ENCODE results near the gene SMIM17.
"Not testable (repeated sequence)": the region's sequence is repeated elsewhere in the genome, so short reads cannot be mapped to it uniquely, and the experiment has no call there.

SMIM17 gene

GRCh38 chr19:56660381-56661107 lies 17.6 kb downstream of the SMIM17 start:
- DNase-seq, result no peak

DNA sequence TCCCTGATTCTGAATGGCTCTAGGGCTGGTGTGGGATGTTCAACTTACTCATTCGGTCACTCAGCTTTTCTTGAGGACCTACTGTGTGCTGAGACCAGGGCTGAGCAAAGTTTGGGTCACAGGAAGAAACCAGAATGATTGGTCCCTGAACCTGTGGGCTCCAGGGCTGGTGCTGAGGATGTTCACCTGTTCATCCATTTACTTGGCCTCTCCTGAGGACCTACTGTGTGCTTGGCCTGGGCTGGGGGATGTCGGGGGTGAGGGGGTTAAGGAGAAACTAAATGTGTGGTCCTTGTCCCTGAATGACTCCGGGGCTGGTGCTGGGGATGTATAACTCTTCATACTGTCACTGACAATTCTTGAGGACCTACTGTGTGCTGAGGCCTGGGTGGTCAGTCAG lies 18.3 kb downstream of the SMIM17 start:
- DNase-seq, result no peak

DNA sequence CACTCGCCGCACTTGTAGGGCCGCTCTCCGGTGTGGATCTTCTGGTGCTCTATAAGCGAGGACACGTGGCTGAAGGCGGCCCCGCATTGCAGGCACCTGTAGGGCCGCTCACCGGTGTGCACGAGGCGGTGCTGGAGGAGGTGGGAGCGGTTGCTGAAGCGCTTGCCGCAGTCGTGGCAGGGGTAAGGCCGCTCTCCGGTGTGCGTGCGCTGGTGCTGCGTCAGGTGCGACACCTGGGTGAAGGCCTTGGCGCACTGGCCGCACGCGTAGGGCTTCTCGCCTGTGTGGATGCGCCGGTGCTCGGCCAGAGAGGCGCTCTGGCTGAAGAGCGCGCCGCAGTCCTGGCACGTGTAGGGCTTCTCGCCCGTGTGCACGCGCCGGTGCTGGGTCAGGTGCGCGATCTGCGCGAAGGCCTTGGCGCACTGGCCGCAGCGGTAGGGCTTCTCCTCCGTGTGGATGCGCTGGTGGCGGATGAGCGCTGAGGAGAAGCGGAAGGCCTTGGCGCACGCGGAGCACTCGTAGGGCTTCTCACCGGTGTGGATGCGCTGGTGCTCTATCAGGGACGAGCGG lies 21.1 kb downstream of the SMIM17 start:
- no peak for DNase-seq

- no peak for DNase-seq
Observed at GRCh38 chr19:56664511-56664910, 21.6 kb downstream of the SMIM17 start.

DNA sequence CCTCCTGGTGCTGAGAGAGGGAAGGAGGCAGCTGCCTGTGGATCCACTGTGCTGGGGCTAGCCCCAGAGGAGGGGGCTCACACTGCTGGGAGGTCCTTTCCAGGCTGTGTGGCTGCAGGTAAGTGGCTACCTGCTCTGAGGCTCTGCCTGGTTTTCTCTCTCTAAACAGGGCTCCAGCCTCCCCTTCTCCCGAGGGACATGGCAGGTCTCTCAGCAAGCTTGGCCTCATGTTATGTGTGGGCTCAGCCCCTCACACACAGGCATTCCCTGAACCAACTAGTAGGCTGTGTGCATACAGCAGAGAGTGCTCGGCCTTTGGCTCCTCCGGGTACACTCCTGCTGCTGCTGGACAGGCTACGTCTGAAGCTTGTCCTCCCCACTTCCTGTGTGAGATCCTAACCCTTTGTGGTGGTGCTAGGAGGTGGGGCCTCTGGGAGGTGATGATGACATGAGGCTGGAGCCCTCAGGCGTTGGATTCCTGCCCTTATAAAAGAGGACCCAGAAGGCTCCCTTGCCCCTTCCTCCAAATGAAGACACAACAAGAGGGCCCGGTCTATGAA lies 24.4 kb downstream of the SMIM17 start:
- no peak for DNase-seq

- no peak for DNase-seq
Observed at GRCh38 chr19:56668676-56669075, 25.7 kb downstream of the SMIM17 start.

DNA sequence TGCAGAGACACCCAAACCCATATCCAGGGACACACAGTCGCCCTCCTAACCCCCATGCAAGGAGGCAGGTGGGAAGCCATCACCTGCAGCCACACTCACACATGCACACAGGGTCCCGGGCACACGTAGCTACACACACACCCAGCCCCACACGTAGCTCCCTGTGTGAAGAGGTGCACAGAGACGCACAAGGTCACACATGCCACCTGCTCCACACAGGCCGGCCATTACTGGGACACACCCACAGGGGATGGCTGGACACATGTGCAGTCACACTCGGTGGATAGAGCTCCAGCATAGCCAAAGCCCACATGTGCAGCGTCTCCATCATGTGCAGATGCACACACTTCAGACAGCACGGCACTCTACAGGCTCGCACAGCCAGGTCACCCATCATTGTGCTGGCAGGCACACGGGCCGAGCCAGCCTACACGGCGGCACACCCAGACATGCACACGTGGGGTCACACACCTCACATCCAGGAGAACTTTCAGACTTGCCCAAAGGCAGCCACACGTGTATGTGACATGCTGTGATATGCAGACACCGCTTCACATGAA lies 27.5 kb downstream of the SMIM17 start:
- DNase-seq, result no peak

DNA sequence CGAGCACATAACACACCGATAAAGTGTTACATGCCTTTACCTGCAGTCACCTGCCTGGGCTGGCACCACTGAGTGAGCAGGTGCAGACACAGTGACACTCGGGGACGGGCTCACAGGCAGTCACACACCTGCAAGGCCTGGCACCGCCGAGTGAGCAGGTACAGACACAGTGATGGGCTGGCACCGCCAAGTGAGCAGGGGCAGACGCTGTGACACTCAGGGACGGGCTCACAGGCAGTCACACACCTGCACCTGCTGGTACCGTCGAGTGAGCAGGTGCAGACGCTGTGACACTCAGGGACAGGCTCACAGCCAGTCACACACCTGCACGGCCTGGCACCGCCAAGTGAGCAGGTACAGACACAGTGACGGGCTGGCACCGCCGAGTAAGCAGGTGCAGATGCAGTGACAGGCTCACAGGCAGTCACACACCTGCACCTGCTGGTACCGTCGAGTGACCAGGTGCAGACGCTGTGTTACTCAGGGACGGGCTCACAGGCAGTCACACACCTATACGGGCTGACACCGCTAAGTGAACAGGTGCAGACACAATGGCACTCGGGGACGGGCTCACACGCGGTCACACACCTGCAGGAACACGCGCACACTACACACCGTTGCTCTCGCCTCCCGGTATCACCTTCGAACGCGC lies 28.1 kb downstream of the SMIM17 start:
- no peak for DNase-seq

GRCh38 chr19:56671613-56671994 lies 28.6 kb downstream of the SMIM17 start, which contains the start of gene ZNF835:
Gene ZNF835, minus strand, starts transcription at chr19:56671757. Its CDS starts 6,559 bp downstream, at chr19:56665198.
- DNase-seq, result peak; percentile 76

DNA sequence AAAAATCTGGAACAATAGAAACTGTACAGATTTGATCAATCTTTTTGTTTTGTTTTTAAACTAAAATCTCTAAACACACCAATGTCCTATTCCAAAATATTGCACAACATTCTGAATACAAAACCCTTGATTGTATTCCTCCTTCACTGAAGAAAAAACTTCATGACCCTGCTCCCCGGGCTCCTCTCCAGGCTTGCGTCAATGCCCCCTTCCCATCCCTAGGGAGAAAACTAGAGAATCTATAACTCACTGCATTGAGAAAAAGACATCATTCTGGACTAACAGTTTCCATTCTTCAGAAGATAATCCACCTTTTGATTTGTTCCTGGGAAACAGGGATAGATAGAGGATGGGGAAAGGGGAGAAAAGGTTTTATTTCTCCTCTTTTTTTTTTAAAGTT lies 29.7 kb downstream of the SMIM17 start:
- DNase-seq, result not testable (repeated sequence)

- no peak for DNase-seq
Observed at GRCh38 chr19:56678205-56678604, 35.2 kb downstream of the SMIM17 start.

- DNase-seq, result no peak
Observed at GRCh38 chr19:56681702-56682101, 38.7 kb downstream of the SMIM17 start.

GRCh38 chr19:56683116-56683515 lies 40.2 kb downstream of the SMIM17 start:
- no peak for DNase-seq

GRCh38 chr19:56687031-56687430 lies 44.1 kb downstream of the SMIM17 start:
- no peak for DNase-seq

- DNase-seq, result no peak
Observed at GRCh38 chr19:56689198-56689597, 46.2 kb downstream of the SMIM17 start.

DNA sequence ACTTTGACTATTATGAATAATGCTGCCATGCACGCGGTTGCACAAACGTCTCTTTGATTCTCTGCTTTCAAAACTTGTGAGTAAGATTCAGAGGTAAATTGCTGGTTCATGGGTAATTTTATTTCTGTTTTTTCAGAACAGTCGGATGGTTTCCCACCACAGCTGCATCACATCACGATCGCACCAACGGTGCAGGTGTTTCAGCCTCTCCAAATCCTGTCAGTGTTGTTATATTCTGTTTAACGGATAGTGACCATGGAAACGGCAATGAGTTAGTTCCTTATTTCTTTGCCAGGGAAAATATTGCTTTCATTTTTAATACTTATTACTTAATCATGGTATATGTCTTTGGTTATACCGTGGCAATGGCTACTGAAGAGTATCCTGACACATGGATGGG lies 47.7 kb downstream of the SMIM17 start:
- DNase-seq, result no peak

DNA sequence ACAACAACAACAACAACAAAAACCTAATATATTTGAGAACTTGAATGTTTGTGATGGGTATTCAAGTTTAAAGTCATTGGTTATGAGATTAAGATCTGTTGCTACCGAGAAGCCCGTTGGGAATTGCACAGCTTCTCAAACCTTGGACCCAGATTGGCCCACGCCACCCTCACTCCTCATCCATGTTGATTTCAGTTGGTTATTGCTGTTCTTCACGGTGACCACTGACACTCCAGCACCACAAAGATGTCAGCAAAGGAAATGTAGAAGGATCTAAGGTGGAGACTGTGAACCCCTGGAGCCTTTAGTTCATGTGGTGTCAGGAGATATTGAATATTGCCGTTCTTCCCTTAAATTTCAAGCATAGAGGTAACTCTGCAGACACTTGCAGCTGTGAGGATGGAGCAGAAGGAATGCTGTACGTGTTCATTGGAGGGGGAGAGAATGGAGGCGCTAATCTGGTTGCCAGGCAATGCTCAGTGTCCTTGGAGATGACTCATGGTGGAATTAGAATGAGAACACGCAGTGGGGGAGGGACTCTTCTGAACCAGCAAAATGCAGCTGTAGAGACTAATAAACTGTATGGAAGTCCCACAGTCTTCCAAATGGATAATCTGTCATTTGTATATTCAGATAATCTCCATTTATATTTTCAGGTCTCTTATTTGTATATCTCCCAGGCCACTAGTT lies 49.4 kb downstream of the SMIM17 start:
- no peak for DNase-seq

DNA sequence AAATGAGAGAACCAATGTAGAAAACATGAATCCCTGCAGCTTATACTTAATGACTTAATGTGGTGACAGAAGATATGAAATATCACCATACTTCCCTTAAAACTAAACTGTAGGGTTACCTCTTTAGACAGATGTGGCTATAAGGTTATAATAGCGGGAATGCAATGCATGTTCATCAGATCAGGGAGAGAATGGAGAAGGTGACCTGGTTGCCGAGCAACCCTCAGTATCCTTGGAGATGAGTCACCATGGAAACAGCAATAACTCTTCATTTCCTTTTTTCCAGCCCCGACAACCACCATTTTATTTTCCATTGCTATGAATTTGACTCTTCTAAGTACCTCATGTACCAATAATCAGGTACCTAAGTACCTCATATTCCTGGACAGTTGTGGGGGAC lies 56.6 kb downstream of the SMIM17 start:
- DNase-seq, result no peak

DNA sequence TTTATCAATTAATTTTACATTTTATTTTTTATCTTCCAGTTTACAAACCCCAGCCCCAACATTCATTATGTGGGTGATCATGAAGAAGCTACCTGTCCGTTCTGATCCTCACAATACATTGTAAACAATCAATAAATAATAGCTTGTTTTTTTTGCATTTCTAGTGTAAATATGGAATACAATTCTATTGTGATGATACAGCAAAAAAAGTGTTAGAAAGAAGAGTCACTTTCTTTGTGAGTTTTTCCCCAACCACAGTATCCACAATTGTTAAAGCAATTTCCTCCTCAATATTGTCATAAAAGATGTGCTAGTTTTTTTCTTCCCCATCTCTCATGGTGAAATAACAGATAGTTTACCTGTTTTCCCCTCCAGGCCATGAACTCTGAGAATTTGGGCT lies 58.9 kb downstream of the SMIM17 start:
- DNase-seq, result no peak

GRCh38 chr19:56705939-56706338 lies 63.0 kb downstream of the SMIM17 start:
- no peak for DNase-seq

Data from central memory CD4-positive, alpha-beta T cell (primary cell).